ENCODE data around the gene UBE2G1.

The UBE2G1 gene

GRCh38 chr17:4272213-4272971, 94.1 kb downstream of the UBE2G1 start:
- Histone ChIP-seq H3K4me1 (ENCODE audit: insufficient read depth, low read length) (no peaks in the 10 kb centered on the region), H3K27ac (ENCODE audit: low read length) (no peak overlapping the region), H3K27me3 (ENCODE audit: insufficient read depth, low read length, poor library complexity) (no peaks in the 10 kb centered on the region), H4K20me1 (ENCODE audit: insufficient read depth, low read length) (peaks cover 7% of the 10 kb centered on the region), H3K4me3 (ENCODE audit: low read depth in 1 of 2, low read length in 2 of 2) (no peak overlapping the region), H2AFZ (ENCODE audit: low read depth, low read length) (no peak overlapping the region), H3K4me2 (ENCODE audit: insufficient read depth, low read length) (no peak overlapping the region), H3K9ac (ENCODE audit: low read depth, low read length) (no peak overlapping the region), H3K79me2 (ENCODE audit: insufficient read depth, low read length) (peaks cover 20% of the 10 kb centered on the region), H3K36me3 (ENCODE audit: insufficient read depth, low read length) (peaks cover 72% of the 10 kb centered on the region), H3K9me3 (ENCODE audit: insufficient read depth, low read length, severe bottlenecking) (no peaks in the 10 kb centered on the region)
- ATAC-seq (ENCODE audit: insufficient read depth, low read depth), result no peak
- TF ChIP-seq CTCF (IDR thresholded peaks at IDR 0.05; ENCODE audit: borderline replicate concordance, extremely low read depth, low read length, poor library complexity, severe bottlenecking) (no peak), EZH2 (IDR thresholded peaks at IDR 0.05; ENCODE audit: borderline replicate concordance, low read depth, low read length, severe bottlenecking) (no peak)
- no peak for DNase-seq

DNA sequence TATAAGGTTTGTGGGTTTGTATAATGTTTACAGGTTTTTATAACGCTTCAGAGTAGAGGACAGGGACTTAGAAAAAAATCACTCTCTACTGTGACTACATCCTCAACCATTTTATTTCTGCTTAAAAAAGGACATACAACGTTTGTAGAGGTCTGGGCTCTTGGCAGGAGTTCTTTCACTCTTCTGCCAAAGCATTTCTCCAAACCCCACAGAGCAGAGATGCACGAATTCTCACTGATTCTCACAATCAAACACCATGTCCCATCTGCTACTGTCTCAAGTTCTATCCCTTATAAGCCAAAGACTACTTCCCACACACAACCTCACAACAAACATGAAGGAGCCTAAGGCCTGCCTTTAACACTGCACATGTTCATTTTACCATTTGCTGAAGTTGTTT, 95.7 kb downstream of the UBE2G1 start:
- H3K4me3 ChIP-seq (ENCODE audit: low read depth in 1 of 2, low read length in 2 of 2), result no peak overlapping the region
- no peaks in the 10 kb centered on the region; the same call in 1 of the 2 replicates for H4K20me1 ChIP-seq (ENCODE audit: insufficient read depth, low read length)
- H3K4me2 ChIP-seq (ENCODE audit: insufficient read depth, low read length), result no peak overlapping the region
- H3K27me3 ChIP-seq (ENCODE audit: insufficient read depth, low read length, poor library complexity), result no peaks in the 10 kb centered on the region
- no peaks in the 10 kb centered on the region for H3K4me1 ChIP-seq (ENCODE audit: insufficient read depth, low read length)
- DNase-seq (no peak), ATAC-seq (ENCODE audit: insufficient read depth, low read depth) (no peak)
- TF ChIP-seq EZH2 (IDR thresholded peaks at IDR 0.05; ENCODE audit: borderline replicate concordance, low read depth, low read length, severe bottlenecking) (no peak), CTCF (IDR thresholded peaks at IDR 0.05; ENCODE audit: borderline replicate concordance, extremely low read depth, low read length, poor library complexity, severe bottlenecking) (no peak)
- H3K36me3 ChIP-seq (ENCODE audit: insufficient read depth, low read length), result peaks cover 61% of the 10 kb centered on the region
- H3K27ac ChIP-seq (ENCODE audit: low read length), result no peak overlapping the region
- peaks cover 9% of the 10 kb centered on the region; the same call in 1 of the 2 replicates for H3K79me2 ChIP-seq (ENCODE audit: insufficient read depth, low read length)
- H2AFZ ChIP-seq (ENCODE audit: low read depth, low read length), result no peak overlapping the region
- H3K9ac ChIP-seq (ENCODE audit: low read depth, low read length), result no peak overlapping the region
- no peaks in the 10 kb centered on the region for H3K9me3 ChIP-seq (ENCODE audit: insufficient read depth, low read length, severe bottlenecking)

GRCh38 chr17:4269915-4270314, 96.6 kb downstream of the UBE2G1 start:
- H3K4me1 ChIP-seq (ENCODE audit: insufficient read depth, low read length), result peaks cover 3% of the 10 kb centered on the region; the same call in 1 of the 2 replicates
- H3K9me3 ChIP-seq (ENCODE audit: insufficient read depth, low read length, severe bottlenecking), result no peaks in the 10 kb centered on the region
- peaks cover 59% of the 10 kb centered on the region for H3K36me3 ChIP-seq (ENCODE audit: insufficient read depth, low read length)
- H3K27ac ChIP-seq (ENCODE audit: low read length), result no peak overlapping the region
- no peaks in the 10 kb centered on the region for H3K27me3 ChIP-seq (ENCODE audit: insufficient read depth, low read length, poor library complexity)
- no peak overlapping the region for H2AFZ ChIP-seq (ENCODE audit: low read depth, low read length)
- DNase-seq (no peak), ATAC-seq (ENCODE audit: insufficient read depth, low read depth) (no peak)
- H3K4me3 ChIP-seq (ENCODE audit: low read depth in 1 of 2, low read length in 2 of 2), result no peak overlapping the region
- peaks cover 5% of the 10 kb centered on the region; the same call in 1 of the 2 replicates for H3K79me2 ChIP-seq (ENCODE audit: insufficient read depth, low read length)
- H4K20me1 ChIP-seq (ENCODE audit: insufficient read depth, low read length), result no peaks in the 10 kb centered on the region; the same call in 1 of the 2 replicates
- H3K4me2 ChIP-seq (ENCODE audit: insufficient read depth, low read length), result no peak overlapping the region
- TF ChIP-seq CTCF (IDR thresholded peaks at IDR 0.05; ENCODE audit: borderline replicate concordance, extremely low read depth, low read length, poor library complexity, severe bottlenecking) (no peak), EZH2 (IDR thresholded peaks at IDR 0.05; ENCODE audit: borderline replicate concordance, low read depth, low read length, severe bottlenecking) (no peak)
- no peak overlapping the region for H3K9ac ChIP-seq (ENCODE audit: low read depth, low read length)

All from DND-41 (cell line).